GM12891 (cell line): Measurements from ENCODE around the gene ENGASE.

ENCODE experiments used
- POLR2A ChIP-seq: IDR thresholded peaks from 2 replicates; pipeline ENCODE4 v1.6.1; 2011; ENCODE audit warnings: low read depth, low read length, control low read depth
- SPI1 ChIP-seq: IDR thresholded peaks from 2 replicates; pipeline ENCODE4 v1.6.1; 2011; ENCODE audit warnings: low read depth, low read length, control low read depth
- TAF1 ChIP-seq: IDR thresholded peaks from 2 replicates; pipeline ENCODE4 v1.6.1; 2011; ENCODE audit warnings: low read depth, low read length, control low read depth

DNA sequence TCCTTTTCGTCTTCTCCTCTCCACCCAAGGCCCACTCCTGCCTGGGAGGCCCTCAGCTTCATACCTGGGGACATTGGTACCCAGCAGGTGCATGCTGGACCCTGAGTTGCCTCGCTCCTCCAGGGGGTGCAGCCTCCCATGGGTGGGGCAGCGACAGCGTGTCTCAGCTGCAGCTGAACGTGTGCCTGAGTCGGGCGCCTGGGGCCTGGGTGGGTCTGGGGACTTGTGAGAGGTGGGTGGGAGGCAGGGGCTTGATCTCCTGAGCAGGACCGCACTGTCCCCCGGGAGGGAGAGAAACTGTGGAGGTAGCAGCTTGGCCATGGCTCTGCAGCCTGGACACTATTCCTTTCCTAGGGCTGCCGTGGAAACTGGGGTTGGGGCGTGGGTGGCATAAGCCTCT is 24.8 kb upstream of the ENGASE start:
- TF ChIP-seq POLR2A (no peak), TAF1 (no peak), SPI1 (no peak)
